Activated CD4-positive, alpha-beta T cell treated with anti-CD3 and anti-CD28 coated beads for 36 hours (primary cell): ENCODE results near the gene MAGI1. TPM values are rescaled to one million over a fixed set of nuclear protein-coding genes. Genes with fewer than 3 reads are reported as not detected.

ENCODE experiments used
- ATAC-seq: fragments of 200-7000 bp; cut with Tn5 transposase; one replicate; pipeline ENCODE4 v1.10.0; 2021; ENCODE audit warnings: mild to moderate bottlenecking, moderate library complexity
- CTCF ChIA-PET: fragments of 350-600 bp; sonication (Branson Sonifier 250); formaldehyde crosslinking; loops from one replicate; lab custom pipeline; 2021; ENCODE audit warnings: antibody characterized with exemption; lab: Charles Lee
- POLR2A ChIA-PET: fragments of 350-600 bp; sonication (Branson Sonifier 250); formaldehyde crosslinking; loops from one replicate; lab custom pipeline; 2021; ENCODE audit warnings: antibody characterized with exemption, inconsistent platforms; lab: Charles Lee
- DNase-seq: peaks from one replicate; pipeline ENCODE4 v3.0.0-alpha.2; 2020
- H3K27ac Mint-ChIP-seq: one replicate; pipeline ENCODE4 v1.8.0; 2021; ENCODE audit warnings: mixed read lengths
- H3K27me3 Mint-ChIP-seq: one replicate; pipeline ENCODE4 v1.8.0; 2021; ENCODE audit warnings: mixed read lengths
- H3K36me3 Mint-ChIP-seq: one replicate; pipeline ENCODE4 v1.8.0; 2021; ENCODE audit warnings: low read depth, mixed read lengths
- H3K4me1 Mint-ChIP-seq: one replicate; pipeline ENCODE4 v1.8.0; 2021; ENCODE audit warnings: mixed read lengths
- H3K4me3 Mint-ChIP-seq: one replicate; pipeline ENCODE4 v1.8.0; 2021; ENCODE audit warnings: mild to moderate bottlenecking, moderate library complexity, mixed read lengths
- H3K9me3 Mint-ChIP-seq: one replicate; pipeline ENCODE4 v1.8.0; 2021; ENCODE audit warnings: low read depth, mixed read lengths
- intact Hi-C, 2 experiments: fragments of 100-400 bp; cut with DNase I in 1 of 2; cut with micrococcal nuclease in 1 of 2; formaldehyde crosslinking; loops; one replicate each; pipeline versions ENCODE4 v1.14.2 to v1.15.1; 2022 to 2024; cut with DNase I, micrococcal nuclease
- total RNA-seq, 2 experiments: library from RNA; stranded (reverse); gene quantifications; one replicate each; pipeline ENCODE4 v1.2.3, GENCODE V29; 2021

MAGI1 gene
- total RNA-seq, 2 experiments from 2014 or later = 0.09 to 0.18 TPM

DNA sequence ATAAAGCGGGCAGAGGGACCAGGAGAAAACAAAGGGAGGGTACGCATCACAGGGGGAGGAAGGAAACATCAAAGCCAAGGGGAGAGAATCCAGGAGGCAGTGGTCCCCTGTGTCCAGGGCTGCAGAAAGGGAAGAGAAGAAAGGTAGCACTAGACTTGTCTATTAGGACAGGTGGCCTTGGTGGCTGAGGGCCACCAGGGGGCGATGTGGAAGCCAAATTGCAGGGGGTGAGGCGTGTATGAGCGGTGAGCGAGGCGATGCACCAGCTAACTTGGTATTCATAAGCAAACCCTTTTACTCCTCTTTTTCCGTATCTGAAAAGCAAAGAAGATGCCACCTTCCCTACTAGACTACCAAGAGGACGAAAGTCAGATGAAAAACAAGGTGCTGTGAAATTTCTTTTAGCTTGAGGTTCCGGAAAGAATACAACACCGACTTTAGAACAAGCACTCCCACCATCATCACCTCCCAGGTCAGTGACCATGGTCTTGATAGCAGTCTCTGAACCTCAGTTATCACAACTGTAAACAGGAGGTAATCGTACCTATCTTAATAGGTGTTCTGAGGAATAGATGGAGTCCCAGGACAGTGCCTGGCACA, 696.5 kb downstream of the MAGI1 start:
- Mint-ChIP-seq H3K4me1 (no peaks in the 10 kb centered on the region), H3K9me3 (no peaks in the 10 kb centered on the region), H3K4me3 (no peak overlapping the region), H3K27me3 (peaks cover 5% of the 10 kb centered on the region), H3K36me3 (no peaks in the 10 kb centered on the region), H3K27ac (no peak overlapping the region)
- ChIA-PET CTCF (interaction anchor here (0.7 to 1.1 kb wide), 3 partner anchors 67 to 652 kb away, joined by 3 read pairs; no protein-coding TSS in a partner anchor), POLR2A (no interaction called here)
- intact Hi-C loops = loop anchor here in 1 of 2 experiments (2.0 to 10.0 kb wide), 2 partner anchors 333 to 391 kb away; no protein-coding TSS in a partner anchor
- peak; percentile 68 for DNase-seq
- ATAC-seq = no peak

DNA sequence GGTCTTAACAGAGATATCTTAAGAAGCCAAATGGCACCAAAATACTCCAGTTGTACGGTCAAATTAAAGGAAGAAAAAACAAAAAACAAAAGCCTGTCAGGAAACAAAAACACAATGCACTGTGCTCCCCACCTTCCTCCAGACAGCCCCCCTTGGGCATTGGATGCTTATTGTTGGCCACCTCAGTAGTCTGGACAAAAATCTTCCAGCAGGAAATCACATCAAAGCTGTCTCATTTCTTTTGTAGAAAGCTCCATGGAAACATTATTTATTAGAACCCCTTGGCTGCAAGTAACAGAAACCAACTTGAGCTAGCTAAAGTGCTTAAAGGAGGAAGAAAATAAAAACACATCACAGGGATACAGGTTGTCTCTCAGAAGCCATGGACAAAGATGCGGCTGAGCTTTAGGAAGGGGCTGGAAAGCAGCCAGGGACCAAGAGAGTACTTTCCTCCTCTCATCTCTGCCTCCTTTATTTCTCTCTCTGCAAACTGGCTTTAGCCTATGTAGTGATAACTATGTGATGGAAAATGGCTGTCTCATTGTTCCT, 699.5 kb downstream of the MAGI1 start:
- Mint-ChIP-seq H3K27me3 (peaks cover 5% of the 10 kb centered on the region), H3K4me1 (no peaks in the 10 kb centered on the region), H3K4me3 (no peak overlapping the region), H3K36me3 (no peaks in the 10 kb centered on the region), H3K27ac (no peak overlapping the region), H3K9me3 (peaks cover 3% of the 10 kb centered on the region)
- intact Hi-C loops = no loop called here
- no peak for DNase-seq
- ATAC-seq = no peak
- CTCF ChIA-PET = no interaction called here
- POLR2A ChIA-PET = no interaction called here

DNA sequence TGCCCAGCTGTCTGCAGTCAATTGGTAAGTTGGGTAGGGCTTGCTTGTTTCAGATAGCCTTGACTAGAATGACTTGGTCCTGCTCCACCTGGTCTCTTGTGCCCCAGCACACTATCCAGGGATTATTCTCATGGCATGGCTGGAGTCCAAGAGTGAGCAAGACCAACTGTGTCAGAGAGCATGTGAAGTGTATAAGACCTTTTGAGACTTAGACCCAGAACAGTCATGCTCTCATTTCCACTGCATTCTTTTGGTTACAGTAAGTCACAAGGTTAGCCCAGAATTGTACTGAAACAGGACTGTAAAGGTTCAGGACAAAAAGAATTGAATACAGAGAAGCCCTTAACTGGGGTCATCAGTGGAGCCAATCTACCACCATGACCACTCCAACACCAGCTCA, 700.1 kb downstream of the MAGI1 start:
- peaks cover 3% of the 10 kb centered on the region for H3K9me3 Mint-ChIP-seq
- H3K4me1 Mint-ChIP-seq = no peaks in the 10 kb centered on the region
- ATAC-seq (no peak), DNase-seq (no peak)
- H3K36me3 Mint-ChIP-seq = no peaks in the 10 kb centered on the region
- intact Hi-C loops = no loop called here
- H3K4me3 Mint-ChIP-seq = no peak overlapping the region
- H3K27me3 Mint-ChIP-seq = peaks cover 5% of the 10 kb centered on the region
- CTCF ChIA-PET = no interaction called here
- POLR2A ChIA-PET = no interaction called here
- H3K27ac Mint-ChIP-seq = no peak overlapping the region

DNA sequence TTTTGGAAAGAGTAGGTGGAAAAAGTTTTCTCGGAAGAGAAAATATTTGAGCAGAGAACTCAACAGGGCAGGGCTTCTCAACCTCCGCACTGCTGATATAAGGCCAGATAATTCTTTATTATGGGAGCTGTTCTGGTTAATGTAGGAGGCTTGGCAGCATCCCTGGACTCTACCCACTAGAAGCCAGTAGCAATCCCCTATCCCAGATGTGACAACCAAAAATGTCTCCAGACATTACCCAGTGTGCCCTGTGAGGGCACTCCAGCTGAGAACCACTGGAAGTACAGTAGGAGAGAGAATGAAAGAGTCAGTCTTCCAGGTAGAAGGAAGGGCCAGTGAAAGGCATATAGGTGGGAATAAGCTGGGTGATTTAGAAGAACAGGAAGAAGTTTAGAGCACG, 703.1 kb downstream of the MAGI1 start:
- Mint-ChIP-seq H3K9me3 (peaks cover 3% of the 10 kb centered on the region), H3K4me3 (no peak overlapping the region), H3K27ac (no peak overlapping the region), H3K27me3 (peaks cover 2% of the 10 kb centered on the region), H3K36me3 (no peaks in the 10 kb centered on the region), H3K4me1 (no peaks in the 10 kb centered on the region)
- intact Hi-C loops = no loop called here
- POLR2A ChIA-PET = no interaction called here
- CTCF ChIA-PET = no interaction called here
- no peak for DNase-seq
- no peak for ATAC-seq

DNA sequence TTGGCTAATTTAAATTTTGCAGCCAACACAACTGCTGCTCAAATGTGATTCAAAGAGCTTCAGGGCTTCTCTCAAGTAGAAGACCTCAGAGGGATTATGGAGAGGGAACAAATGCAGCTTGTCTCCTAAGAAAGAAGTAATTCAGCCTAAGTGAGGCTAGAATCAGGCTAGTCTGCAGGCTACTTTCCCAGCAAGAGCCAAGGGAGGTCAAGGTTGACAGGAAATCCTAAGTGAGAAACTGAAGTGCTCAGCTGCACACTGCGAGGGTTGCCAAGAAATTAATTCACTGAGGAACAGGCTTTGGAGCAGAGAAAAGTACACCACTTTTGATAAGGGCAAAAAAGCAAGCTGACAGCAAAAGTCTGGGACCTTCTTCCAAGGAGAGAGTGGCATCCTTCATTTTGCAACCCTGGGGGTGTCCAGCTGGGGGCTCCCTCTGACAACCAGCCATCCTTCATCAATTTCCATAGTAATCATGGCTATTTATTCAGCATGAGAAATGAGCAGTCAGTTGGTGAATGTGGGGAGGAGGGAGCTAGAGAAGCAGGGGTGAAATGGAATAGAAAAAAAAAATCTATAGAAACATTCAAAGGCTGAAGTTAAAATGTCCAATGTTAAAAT, 704.6 kb downstream of the MAGI1 start:
- ChIA-PET POLR2A (no interaction called here), CTCF (no interaction called here)
- Mint-ChIP-seq H3K27ac (no peak overlapping the region), H3K27me3 (peaks cover 2% of the 10 kb centered on the region), H3K36me3 (no peaks in the 10 kb centered on the region), H3K4me3 (no peak overlapping the region), H3K4me1 (no peaks in the 10 kb centered on the region), H3K9me3 (peaks cover 3% of the 10 kb centered on the region)
- DNase-seq (no peak), ATAC-seq (no peak)
- intact Hi-C loops = no loop called here

DNA sequence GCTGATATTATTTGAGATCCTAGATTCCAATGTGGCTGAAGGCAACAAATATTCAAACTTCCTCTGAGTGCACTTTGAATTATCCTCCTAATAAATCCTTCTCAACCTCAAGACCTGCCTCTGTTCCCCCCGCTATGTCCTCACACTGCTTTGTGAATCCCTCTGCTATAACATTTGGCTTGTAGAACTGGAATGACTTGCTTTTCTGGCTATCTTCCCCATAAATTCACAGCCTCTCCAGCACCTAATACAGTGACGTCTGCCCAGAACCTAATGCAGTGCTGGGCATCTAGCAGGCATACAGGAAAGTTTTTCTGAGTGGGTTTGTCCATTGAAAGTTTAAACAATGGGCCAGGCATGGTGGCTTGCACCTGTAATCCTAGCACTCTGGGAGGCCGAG, 707.0 kb downstream of the MAGI1 start:
- Mint-ChIP-seq H3K9me3 (peaks cover 3% of the 10 kb centered on the region), H3K4me3 (no peak overlapping the region), H3K27me3 (no peaks in the 10 kb centered on the region), H3K36me3 (no peaks in the 10 kb centered on the region), H3K27ac (no peak overlapping the region), H3K4me1 (no peaks in the 10 kb centered on the region)
- intact Hi-C loops = no loop called here
- ATAC-seq = no peak
- CTCF ChIA-PET = no interaction called here
- POLR2A ChIA-PET = interaction anchor here (0.6 kb wide), 1 partner anchor 136 kb away, joined by 3 read pairs; no protein-coding TSS in a partner anchor
- DNase-seq = no peak

DNA sequence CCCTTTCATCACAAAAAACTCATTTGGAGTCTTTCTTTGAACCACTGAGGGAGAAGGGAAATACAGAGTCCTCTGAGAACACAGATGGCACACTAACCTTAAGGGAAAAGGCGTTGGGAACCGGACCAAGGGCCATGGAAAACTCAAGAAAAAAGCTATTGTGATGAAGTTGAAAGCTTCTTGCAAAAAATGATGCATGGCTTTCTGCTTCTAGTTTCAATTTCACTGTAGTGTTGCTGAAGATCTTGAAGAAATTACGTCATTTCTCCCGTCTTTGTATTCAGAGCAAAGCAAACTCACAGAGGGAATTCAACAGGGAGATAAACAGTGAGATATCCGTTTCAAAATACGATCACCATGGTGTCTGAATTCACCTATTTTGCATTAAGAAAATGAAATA, 708.6 kb downstream of the MAGI1 start:
- no peaks in the 10 kb centered on the region for H3K4me1 Mint-ChIP-seq
- ChIA-PET POLR2A (no interaction called here), CTCF (no interaction called here)
- no peak for ATAC-seq
- no peaks in the 10 kb centered on the region for H3K36me3 Mint-ChIP-seq
- DNase-seq = no peak
- no peaks in the 10 kb centered on the region for H3K27me3 Mint-ChIP-seq
- no peaks in the 10 kb centered on the region for H3K9me3 Mint-ChIP-seq
- H3K27ac Mint-ChIP-seq = no peak overlapping the region
- intact Hi-C loops = no loop called here
- no peak overlapping the region for H3K4me3 Mint-ChIP-seq

DNA sequence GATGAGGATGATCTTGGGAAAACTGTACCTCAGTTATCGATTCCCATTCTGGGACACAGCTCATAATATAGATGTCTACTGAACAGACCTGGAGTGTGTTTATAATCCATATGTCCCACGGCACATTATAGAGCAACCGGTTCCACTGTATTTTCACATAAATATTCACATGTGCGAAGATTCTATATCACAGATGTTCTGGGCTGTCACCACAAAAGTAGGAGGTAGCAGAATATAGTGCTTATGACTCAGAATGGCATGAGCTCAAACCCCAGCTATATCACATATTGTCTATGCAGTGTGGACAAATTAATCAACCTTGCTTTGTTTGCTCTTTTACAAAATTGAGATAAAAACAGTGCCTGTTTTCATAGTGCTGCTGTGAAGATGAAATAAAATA, 710.6 kb downstream of the MAGI1 start:
- no peak overlapping the region for H3K4me3 Mint-ChIP-seq
- no peak overlapping the region for H3K27ac Mint-ChIP-seq
- POLR2A ChIA-PET = no interaction called here
- H3K9me3 Mint-ChIP-seq = no peaks in the 10 kb centered on the region
- DNase-seq = no peak
- no peaks in the 10 kb centered on the region for H3K36me3 Mint-ChIP-seq
- H3K27me3 Mint-ChIP-seq = no peaks in the 10 kb centered on the region
- CTCF ChIA-PET = no interaction called here
- no peak for ATAC-seq
- intact Hi-C loops = no loop called here
- no peaks in the 10 kb centered on the region for H3K4me1 Mint-ChIP-seq

DNA sequence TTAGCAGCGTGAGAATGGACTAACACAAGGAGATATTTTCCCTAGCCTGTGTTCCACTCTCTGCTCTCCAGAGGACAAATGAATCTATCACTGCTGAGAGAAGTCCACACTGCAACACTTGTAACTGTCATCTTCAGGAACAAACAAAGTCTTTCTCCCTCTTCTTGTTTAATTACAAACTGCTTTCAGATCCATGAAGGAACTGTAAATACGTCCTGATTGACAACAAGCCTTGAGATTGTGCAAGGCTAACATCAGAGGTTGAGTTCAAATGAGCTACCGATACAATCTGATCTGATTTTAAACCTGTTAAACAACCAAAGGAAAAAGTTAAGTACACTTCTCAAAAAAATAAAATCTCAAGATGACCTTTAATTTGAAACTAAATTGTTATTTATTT, 712.1 kb downstream of the MAGI1 start:
- no peak for ATAC-seq
- Mint-ChIP-seq H3K36me3 (no peaks in the 10 kb centered on the region), H3K4me1 (no peaks in the 10 kb centered on the region), H3K9me3 (peaks cover 4% of the 10 kb centered on the region), H3K27ac (no peak overlapping the region), H3K27me3 (no peaks in the 10 kb centered on the region), H3K4me3 (no peak overlapping the region)
- DNase-seq = no peak
- intact Hi-C loops = no loop called here
- CTCF ChIA-PET = no interaction called here
- POLR2A ChIA-PET = no interaction called here

DNA sequence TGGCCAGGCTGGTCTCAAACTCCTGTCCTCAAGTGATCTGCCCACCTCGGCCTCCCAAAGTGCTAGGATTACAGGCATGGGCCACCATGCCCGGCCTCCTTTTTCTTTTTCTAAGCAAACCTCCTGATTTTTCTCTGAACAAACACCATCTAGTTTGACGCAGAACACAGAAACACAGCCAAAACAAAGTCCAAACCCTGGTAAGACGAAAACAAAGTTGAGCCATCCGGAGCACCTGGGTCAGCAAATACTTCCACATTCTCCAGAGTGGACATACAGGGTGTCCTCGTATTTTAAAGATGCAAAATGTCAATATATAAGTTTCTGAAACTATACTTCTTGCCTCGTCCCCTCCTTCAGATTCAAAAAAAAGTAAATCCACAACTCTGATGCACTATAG, 715.8 kb downstream of the MAGI1 start:
- intact Hi-C loops = no loop called here

DNA sequence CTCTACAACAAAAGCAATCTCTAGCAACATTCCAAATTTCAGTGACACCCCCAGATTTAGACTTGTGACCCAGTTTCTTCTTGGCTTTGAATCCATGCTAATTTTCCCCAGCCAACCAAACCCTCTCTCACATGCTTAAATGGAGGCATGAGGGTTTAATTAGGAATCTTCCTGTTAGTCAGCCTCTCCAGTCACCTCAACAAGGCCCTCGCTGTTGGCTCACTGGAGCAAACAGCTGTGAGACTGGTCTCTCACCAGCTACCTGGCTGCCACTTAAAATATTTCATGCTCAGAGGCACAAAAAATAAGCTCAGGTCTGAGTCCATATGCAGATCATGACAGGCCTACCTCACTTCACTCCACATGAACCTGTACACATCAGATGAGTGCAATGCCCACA, 720.5 kb downstream of the MAGI1 start:
- H3K27me3 Mint-ChIP-seq = no peaks in the 10 kb centered on the region
- ATAC-seq = no peak
- no peak for DNase-seq
- no peaks in the 10 kb centered on the region for H3K4me1 Mint-ChIP-seq
- intact Hi-C loops = no loop called here
- ChIA-PET POLR2A (no interaction called here), CTCF (no interaction called here)
- peaks cover 17% of the 10 kb centered on the region for H3K9me3 Mint-ChIP-seq
- no peak overlapping the region for H3K4me3 Mint-ChIP-seq
- no peak overlapping the region for H3K27ac Mint-ChIP-seq
- H3K36me3 Mint-ChIP-seq = no peaks in the 10 kb centered on the region

More for the DNA sequence above, 715.8 kb downstream of the MAGI1 start:
- CTCF ChIA-PET = no interaction called here
- no peak for DNase-seq
- Mint-ChIP-seq H3K9me3 (peaks cover 13% of the 10 kb centered on the region), H3K36me3 (no peaks in the 10 kb centered on the region), H3K4me3 (no peak overlapping the region), H3K27ac (no peak overlapping the region), H3K4me1 (no peaks in the 10 kb centered on the region), H3K27me3 (no peaks in the 10 kb centered on the region)
- no peak for ATAC-seq
- POLR2A ChIA-PET = no interaction called here

DNA sequence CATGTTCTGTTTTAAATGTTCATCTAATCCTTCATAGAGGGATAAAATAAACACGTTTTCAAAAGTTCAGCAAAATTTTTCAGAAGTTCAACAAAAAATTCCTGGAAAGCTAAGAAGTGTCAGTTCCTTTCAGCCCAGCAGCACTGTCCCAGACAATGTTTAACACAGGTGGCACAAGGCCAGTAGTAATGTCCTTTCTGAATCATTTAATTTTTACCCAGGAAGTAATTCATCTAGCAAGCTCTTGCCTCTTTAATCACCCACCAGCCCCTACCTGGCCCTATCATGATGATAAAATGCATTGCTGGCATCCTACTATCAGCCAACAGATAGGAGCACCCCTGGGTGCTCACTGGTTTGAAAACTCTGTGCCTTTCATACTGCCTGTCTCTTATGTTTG, 723.8 kb downstream of the MAGI1 start:
- no peaks in the 10 kb centered on the region for H3K36me3 Mint-ChIP-seq
- ATAC-seq = no peak
- no peak overlapping the region for H3K4me3 Mint-ChIP-seq

More for the DNA sequence above, 723.8 kb downstream of the MAGI1 start:
- Mint-ChIP-seq H3K9me3 (peaks cover 3% of the 10 kb centered on the region), H3K27me3 (no peaks in the 10 kb centered on the region), H3K4me1 (no peaks in the 10 kb centered on the region), H3K27ac (no peak overlapping the region)
- ChIA-PET POLR2A (no interaction called here), CTCF (no interaction called here)
- intact Hi-C loops = no loop called here
- DNase-seq = no peak
